ENCODE data around the gene NMNAT1. TPM values are rescaled to one million over a fixed set of nuclear protein-coding genes. Genes with fewer than 3 reads are reported as not detected.

The NMNAT1 gene
- total RNA-seq, result 5.7 and 6.0 TPM in 2 replicates

DNA sequence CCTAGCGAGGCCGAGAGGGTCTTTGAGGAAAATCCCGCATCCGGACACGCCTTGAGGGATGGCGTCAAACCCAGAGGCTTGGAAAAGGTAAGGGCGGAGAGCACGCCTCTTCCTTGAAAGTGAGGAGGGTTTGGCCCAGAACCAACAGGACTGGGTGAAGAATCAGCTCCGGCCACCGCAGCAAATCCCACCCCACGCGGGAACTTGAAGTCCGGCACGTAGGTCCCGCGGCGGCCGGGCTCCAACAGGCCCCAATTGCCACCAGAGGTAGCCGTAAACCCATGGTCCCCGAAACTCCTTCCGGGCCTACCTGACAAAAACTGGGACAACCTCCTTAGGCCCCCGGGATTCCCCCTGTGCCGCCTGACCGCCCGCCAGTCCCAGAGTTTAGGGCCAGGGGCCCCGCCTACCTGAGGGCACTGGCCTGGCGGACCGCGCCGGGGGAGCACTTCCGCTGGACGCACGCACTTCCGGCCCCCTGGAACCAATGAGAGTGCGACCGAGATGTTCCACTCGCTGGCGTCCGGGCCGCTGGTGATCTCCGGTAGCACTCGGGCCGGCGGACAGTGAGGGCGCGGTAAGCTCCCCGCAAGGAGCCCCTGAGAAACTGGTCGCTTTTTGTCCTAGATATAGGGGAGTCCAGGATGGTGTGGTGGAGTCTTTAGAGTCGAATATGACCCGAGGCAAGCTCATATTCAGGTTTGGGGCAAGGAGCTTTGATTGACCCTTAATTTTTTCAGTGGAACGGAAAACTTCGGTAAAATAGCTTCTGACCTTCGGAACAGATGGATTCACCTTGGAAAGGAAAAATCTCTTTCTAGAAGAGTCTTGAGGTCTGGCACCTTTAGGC, at the start of gene NMNAT1, which contains the start of gene LZIC:
TSS of gene NMNAT1 (plus strand) at position 537 of the 850 bp plus-strand sequence. CDS start 28,599 bp downstream, outside the sequence.
TSS of gene LZIC (minus strand) at position 453 of the 850 bp plus-strand sequence. CDS start 6,772 bp downstream, outside the sequence.
- H3K4me3 Mint-ChIP-seq, result peak within 1 kb of the TSS; percentile 95
- no peaks in the 10 kb centered on the region for H3K9me3 Mint-ChIP-seq
- peaks cover 14% of the 10 kb centered on the region for H3K36me3 Mint-ChIP-seq (ENCODE audit: low read depth)
- H3K4me1 Mint-ChIP-seq, result peaks cover 11% of the 10 kb centered on the region
- peak; percentile 98 for DNase-seq
- no peaks in the 10 kb centered on the region for H3K27me3 Mint-ChIP-seq
- H3K27ac Mint-ChIP-seq, result peak within 1 kb of the TSS; percentile 95
- intact Hi-C loops (cut with micrococcal nuclease), result loop anchor here (1.0 to 2.0 kb wide), 5 partner anchors 33 to 486 kb away; partner anchors contain the start of gene CTNNBIP1

DNA sequence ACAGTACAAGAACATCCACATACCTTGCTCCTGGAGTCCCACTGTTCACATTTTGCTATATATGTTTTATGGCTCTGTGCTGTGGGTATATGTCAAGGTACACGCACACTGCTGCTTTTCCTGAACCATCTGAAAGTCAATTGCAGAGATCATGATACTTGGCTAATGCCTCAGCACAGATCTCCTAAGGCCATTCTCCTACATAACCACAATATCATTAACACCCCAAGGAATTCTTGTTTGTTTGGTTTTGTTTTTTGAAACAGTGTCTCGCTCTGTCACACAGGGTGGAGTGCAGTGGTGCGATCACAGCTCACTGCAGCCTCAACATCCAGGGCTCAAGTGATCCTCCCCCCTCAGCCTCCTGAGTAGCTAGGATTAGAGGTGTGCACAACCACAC, 49.2 kb upstream of the NMNAT1 start:
- Mint-ChIP-seq H3K9me3 (no peaks in the 10 kb centered on the region), H3K27ac (no peak overlapping the region), H3K36me3 (ENCODE audit: low read depth) (no peaks in the 10 kb centered on the region), H3K4me1 (peaks cover 16% of the 10 kb centered on the region), H3K4me3 (no peak overlapping the region), H3K27me3 (no peaks in the 10 kb centered on the region)
- DNase-seq, result no peak
- intact Hi-C loops (cut with micrococcal nuclease), result no loop called here

DNA sequence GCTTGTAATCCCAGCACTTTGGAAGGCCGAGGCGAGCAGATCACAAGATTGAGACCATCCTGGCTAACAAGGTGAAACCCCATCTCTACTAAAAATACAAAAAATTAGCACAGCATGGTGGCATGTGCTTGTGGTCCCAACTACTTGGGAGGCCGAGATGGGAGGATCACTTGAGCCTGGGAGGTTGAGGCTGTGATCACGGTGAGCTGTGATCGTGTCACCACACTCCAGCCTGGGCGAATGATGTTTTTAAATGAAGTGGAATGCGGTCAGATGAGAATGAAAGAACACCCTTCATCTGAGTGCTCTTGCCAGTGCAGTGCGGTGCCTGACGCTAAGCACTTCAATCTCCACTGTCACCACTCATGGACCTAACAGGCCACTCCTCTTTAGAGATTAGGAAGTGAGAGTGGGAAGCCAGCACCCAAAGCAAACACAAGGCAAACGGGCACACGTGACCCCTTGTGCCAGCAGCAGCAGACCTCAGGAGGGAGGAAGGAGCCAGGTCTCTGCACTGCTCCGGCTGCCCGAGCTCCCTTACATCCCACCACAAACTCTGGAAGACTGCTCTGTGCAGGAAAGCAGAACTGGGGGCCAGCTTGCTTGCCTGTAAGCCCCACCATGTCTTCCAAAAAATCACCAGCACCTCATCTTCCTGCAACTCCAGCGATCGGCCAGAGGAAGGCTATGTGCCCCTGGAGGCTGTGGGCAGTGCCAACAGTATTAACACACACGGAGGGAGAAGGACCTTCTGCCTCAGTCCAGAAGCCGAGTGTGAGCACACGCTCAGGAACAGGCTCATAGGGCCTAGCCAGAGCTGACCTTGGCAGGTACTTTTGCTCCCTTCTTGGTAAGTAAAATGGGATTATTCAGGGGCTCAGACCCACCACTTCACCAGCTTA, 42.9 kb upstream of the NMNAT1 start:
- Mint-ChIP-seq H3K4me1 (peaks cover 16% of the 10 kb centered on the region), H3K27me3 (no peaks in the 10 kb centered on the region), H3K4me3 (no peak overlapping the region), H3K27ac (no peak overlapping the region), H3K9me3 (no peaks in the 10 kb centered on the region), H3K36me3 (ENCODE audit: low read depth) (no peaks in the 10 kb centered on the region)
- no peak for DNase-seq
- intact Hi-C loops (cut with micrococcal nuclease), result no loop called here

DNA sequence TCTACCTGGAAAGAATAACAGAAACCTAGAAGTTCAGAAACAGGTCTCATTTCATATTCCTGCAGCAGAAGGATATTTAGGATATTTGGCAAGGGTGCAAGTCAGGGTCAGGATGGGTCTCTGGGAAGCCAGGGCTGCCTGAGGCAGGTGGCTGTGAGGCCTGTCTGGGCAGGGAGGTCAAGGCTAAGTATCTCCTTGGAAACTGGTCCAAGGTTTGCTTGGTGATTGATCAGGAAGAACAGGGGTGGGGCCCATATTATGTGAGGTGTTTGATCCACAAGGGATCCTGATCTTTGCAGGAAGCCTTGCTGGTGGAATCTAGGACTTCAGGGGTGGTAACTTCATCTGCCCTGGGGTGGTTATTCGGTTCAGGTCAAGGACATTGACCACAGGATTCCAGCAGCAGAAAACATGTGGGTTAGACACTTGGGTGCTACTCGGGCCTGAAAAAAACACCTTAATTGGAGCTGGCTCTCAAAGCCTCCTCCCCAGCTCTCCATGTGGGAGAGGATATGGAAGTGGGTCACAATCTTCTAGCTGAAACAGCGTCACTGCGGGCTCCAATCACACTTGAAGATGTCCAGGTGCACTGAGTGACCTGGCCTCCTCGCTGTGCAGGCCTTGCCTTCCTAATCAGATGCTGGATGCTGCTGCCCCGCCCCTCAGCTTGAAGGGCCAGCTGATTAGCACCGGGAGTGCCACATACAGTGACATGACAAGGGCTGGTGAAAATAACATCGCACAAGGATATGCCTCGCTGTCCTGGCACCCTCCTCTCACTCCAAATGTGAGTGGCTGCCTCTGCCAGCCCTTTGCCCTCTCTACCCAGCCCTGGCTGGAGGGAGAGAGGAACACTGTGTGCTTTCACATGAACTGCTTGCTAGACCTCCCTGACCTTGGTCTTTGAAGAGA, 41.9 kb upstream of the NMNAT1 start:
- Mint-ChIP-seq H3K36me3 (ENCODE audit: low read depth) (no peaks in the 10 kb centered on the region), H3K9me3 (no peaks in the 10 kb centered on the region), H3K27me3 (no peaks in the 10 kb centered on the region), H3K27ac (no peak overlapping the region), H3K4me3 (no peak overlapping the region), H3K4me1 (peaks cover 16% of the 10 kb centered on the region)
- no peak for DNase-seq
- intact Hi-C loops (cut with micrococcal nuclease), result no loop called here

DNA sequence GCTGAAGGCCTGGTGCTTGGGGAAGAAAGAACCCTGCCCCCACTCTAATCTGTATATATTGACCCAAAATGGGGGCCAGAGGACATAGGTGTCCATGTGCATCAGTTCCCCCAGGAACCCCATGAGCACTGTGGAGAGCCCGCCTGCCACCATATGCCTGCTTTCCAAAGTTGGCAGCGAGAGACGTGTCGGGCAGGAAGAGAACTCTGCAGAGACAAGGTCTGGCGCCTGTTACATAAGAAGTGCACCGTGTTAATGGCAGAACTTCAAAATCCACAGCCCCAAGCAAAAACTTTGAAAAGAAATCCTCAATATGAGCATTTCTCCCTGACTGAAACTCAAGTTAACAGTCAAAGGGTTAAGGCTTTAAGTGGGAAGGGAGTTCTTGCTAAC, 41.2 kb upstream of the NMNAT1 start:
- Mint-ChIP-seq H3K36me3 (ENCODE audit: low read depth) (no peaks in the 10 kb centered on the region), H3K9me3 (no peaks in the 10 kb centered on the region), H3K4me1 (peaks cover 16% of the 10 kb centered on the region), H3K27me3 (no peaks in the 10 kb centered on the region), H3K27ac (no peak overlapping the region), H3K4me3 (no peak overlapping the region)
- no peak for DNase-seq
- intact Hi-C loops (cut with micrococcal nuclease), result no loop called here

DNA sequence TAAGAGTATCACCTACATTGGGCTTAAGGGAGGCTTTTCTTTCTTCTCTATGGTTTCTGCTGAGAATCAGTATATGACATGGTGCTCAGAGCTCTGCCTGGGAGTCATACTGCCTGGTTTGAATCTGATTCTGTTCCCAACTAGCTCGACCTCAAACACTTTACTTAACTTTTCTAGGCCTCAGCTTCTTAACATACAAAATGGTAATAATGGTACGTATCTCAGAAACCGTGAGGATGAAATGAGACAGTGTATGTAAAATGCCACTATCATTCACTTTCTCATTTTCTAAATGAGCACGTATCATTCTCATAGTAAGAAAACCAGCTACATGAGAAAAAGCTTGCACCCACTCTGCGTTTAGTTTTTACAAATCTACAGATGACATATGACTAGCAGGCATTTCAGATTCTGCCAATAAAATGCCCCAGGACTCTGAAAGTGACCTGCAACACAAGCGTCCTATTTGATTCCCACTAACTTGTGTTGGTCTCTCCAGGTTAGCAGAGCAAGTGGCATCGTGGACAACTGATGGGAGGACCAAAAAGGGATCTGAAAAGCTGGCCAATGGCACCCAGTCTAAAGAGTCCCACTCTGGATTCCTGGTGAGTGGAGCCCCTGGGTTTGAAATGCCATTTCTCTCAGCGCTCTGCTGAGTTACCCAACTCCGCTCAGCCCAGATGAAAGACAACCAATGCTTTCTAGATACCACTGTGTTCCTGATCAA, 39.3 kb upstream of the NMNAT1 start:
- Mint-ChIP-seq H3K27ac (no peak overlapping the region), H3K9me3 (no peaks in the 10 kb centered on the region), H3K4me3 (no peak overlapping the region), H3K4me1 (peaks cover 26% of the 10 kb centered on the region), H3K27me3 (peaks cover 2% of the 10 kb centered on the region), H3K36me3 (ENCODE audit: low read depth) (no peaks in the 10 kb centered on the region)
- no peak for DNase-seq
- intact Hi-C loops (cut with micrococcal nuclease), result no loop called here

DNA sequence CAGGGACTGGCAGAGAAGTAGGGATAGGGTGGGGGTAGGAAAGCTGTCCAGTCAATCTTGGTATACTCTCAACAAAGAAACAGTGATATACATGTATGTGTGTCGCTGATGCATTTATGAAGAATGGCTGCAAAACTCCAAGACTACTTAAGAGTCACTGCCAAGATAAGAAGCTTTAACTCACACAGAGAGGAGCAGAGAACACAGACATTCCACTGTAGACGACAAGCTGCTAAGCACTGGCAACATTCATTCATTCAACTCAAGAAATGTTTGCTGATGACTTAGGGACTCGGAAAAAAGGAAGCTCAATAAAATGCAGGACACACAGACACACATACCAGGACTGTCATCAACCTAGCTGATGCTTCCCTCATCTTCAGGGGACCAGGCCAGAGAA, 38.7 kb upstream of the NMNAT1 start:
- Mint-ChIP-seq H3K9me3 (no peaks in the 10 kb centered on the region), H3K4me1 (peaks cover 32% of the 10 kb centered on the region), H3K27me3 (peaks cover 2% of the 10 kb centered on the region), H3K4me3 (no peak overlapping the region), H3K27ac (no peak overlapping the region), H3K36me3 (ENCODE audit: low read depth) (no peaks in the 10 kb centered on the region)
- intact Hi-C loops (cut with micrococcal nuclease), result no loop called here
- no peak for DNase-seq

DNA sequence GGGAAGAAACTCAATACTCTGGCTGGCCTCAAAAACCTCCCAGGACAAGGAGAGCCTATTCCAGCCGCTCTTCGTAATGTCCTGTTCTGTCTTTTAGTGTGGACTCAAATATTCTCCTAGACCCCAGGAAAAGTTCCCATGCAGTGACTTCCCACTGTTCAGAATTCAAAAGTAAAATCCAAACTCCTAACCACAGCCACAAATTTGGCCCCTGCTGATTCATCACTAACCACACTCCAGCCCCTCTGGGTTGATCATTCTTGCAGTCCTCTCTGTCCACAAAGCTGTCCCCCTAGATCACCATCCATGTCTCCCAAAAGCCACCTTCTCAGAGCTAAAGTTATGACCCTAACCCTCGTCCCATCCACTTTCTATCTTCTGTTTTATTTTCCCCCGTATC, 38.3 kb upstream of the NMNAT1 start:
- H3K4me1 Mint-ChIP-seq, result peaks cover 32% of the 10 kb centered on the region
- no peaks in the 10 kb centered on the region for H3K9me3 Mint-ChIP-seq
- peaks cover 2% of the 10 kb centered on the region for H3K27me3 Mint-ChIP-seq
- no peaks in the 10 kb centered on the region for H3K36me3 Mint-ChIP-seq (ENCODE audit: low read depth)
- H3K27ac Mint-ChIP-seq, result no peak overlapping the region
- intact Hi-C loops (cut with micrococcal nuclease), result no loop called here
- DNase-seq, result no peak
- no peak overlapping the region for H3K4me3 Mint-ChIP-seq

DNA sequence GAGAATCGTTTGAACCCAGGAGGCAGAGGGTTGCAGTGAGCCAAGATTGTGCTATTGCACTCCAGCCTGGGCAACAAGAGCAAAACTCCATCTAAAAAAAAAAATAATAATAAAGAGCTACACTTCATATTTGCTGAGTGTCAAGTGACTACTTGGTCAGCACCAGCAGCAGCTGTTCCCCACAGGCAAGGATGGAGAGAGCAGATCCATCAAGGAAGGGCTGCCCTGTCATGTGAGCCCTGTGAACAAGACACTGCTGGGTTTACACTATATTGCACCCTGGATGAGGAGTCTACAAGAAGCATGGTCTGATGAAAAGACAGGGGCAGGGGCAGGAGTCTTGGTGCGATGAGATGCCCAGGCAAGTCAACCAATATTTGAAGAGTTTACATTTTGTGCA, 36.8 kb upstream of the NMNAT1 start:
- DNase-seq, result no peak
- intact Hi-C loops (cut with micrococcal nuclease), result no loop called here
- Mint-ChIP-seq H3K4me1 (peaks cover 37% of the 10 kb centered on the region), H3K36me3 (ENCODE audit: low read depth) (no peaks in the 10 kb centered on the region), H3K27ac (no peak overlapping the region), H3K27me3 (peaks cover 2% of the 10 kb centered on the region), H3K4me3 (no peak overlapping the region), H3K9me3 (no peaks in the 10 kb centered on the region)

DNA sequence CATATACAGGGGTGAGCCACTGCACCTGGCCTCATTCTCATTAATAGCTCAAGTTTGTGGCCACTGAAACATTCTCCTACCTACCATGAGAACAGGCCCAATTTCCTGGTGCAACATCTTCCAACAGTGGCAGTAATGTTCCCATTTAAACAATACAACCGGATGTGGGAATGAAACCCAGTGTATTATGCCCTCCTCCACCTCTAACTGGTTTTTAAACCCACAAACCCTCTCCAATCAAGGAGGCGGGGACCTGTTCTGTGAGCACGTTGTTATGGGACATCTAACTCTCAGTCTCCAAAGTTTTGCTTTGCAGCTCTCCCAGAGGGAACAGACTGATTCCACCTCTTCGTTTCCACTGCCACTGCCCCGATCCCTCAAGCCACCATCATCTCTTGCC, 35.8 kb upstream of the NMNAT1 start:
- intact Hi-C loops (cut with micrococcal nuclease), result no loop called here
- Mint-ChIP-seq H3K4me3 (no peak overlapping the region), H3K27me3 (peaks cover 2% of the 10 kb centered on the region), H3K4me1 (peaks cover 41% of the 10 kb centered on the region), H3K27ac (no peak overlapping the region), H3K36me3 (ENCODE audit: low read depth) (no peaks in the 10 kb centered on the region), H3K9me3 (no peaks in the 10 kb centered on the region)
- DNase-seq, result no peak

DNA sequence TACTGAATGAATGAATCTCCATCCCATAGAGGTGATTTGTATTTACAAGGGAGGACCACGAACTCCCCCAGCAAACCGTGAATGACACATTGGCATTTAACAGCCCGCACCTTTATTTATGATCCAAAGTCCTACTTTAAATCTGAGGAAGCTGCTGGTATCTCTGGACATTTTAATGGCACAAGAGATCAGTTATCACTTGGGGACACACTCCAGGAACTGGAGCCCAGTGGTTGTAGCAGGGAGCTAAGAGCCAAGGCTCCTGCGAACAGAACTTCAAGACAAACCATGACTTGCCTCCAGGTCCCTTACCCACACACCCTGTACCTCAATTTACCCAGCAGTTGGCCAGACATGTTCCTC, 34.4 kb upstream of the NMNAT1 start:
- Mint-ChIP-seq H3K4me1 (peaks cover 40% of the 10 kb centered on the region), H3K27ac (no peak overlapping the region), H3K36me3 (ENCODE audit: low read depth) (no peaks in the 10 kb centered on the region), H3K4me3 (peak overlapping the region; percentile 85), H3K9me3 (no peaks in the 10 kb centered on the region), H3K27me3 (peaks cover 2% of the 10 kb centered on the region)
- no peak for DNase-seq
- intact Hi-C loops (cut with micrococcal nuclease), result no loop called here

DNA sequence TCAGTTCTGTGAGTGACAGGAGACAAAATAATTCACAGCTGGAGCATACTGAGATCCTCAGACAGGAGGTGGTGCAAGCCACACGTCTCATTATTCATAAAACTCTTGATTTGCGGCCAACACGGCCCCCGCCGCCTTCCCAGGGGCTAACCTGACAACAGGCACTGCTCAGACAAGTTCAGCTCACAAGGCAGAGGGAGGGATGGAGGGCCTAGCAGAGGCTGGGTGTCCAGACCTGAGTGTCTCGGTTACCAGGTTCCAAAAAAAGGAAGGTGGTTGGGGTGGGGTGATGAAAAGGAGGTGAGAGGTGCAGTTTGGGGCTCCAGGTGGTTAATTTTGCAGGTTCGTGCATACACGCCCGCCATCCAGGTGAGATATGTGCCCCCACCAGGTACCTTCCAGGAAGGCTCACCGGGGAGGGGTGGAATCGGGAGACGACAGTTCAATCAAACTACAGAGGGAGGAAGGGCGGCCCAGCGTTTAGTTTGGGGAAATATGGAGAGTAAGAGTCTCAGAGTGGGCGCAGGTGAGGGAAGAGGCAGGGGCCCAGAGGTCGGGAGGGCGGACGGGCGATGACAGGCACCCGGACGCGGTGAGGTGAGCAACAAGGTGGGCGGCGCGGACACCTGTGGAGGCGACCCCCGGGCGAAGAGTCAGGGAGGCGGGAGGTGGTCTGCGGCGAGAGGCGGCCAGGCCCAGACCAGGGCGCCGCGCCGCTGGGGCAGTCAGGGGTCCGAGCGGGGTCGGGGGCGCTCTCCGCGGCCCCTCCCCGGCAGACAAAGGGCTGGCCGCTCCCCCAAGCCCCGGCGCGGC, 33.8 kb upstream of the NMNAT1 start:
- H3K27me3 Mint-ChIP-seq, result peaks cover 3% of the 10 kb centered on the region
- peak; percentile 78 for DNase-seq
- no peaks in the 10 kb centered on the region for H3K9me3 Mint-ChIP-seq
- peak overlapping the region; percentile 72 for H3K27ac Mint-ChIP-seq
- H3K4me1 Mint-ChIP-seq, result peaks cover 35% of the 10 kb centered on the region
- intact Hi-C loops (cut with micrococcal nuclease), result loop anchor here (1.0 kb wide), 3 partner anchors 34 to 370 kb away; partner anchors contain the start of genes LZIC, NMNAT1, SLC25A33 and UBE4B
- no peaks in the 10 kb centered on the region for H3K36me3 Mint-ChIP-seq (ENCODE audit: low read depth)
- H3K4me3 Mint-ChIP-seq, result peak overlapping the region; percentile 85
